HG02938 (cell line): ENCODE data around the gene RNF113A.
"Not testable (repeated sequence)": the region's sequence is repeated elsewhere in the genome, so short reads cannot be mapped to it uniquely, and the experiment has no call there.

ENCODE experiments used
- ATAC-seq: cut with Tn5 transposase; IDR thresholded peaks from one replicate; pipeline ENCODE4 v1.9.1; 2021; ENCODE audit warnings: mild to moderate bottlenecking, moderate library complexity; ENCODE audit not compliant: unreplicated experiment

RNF113A gene

DNA sequence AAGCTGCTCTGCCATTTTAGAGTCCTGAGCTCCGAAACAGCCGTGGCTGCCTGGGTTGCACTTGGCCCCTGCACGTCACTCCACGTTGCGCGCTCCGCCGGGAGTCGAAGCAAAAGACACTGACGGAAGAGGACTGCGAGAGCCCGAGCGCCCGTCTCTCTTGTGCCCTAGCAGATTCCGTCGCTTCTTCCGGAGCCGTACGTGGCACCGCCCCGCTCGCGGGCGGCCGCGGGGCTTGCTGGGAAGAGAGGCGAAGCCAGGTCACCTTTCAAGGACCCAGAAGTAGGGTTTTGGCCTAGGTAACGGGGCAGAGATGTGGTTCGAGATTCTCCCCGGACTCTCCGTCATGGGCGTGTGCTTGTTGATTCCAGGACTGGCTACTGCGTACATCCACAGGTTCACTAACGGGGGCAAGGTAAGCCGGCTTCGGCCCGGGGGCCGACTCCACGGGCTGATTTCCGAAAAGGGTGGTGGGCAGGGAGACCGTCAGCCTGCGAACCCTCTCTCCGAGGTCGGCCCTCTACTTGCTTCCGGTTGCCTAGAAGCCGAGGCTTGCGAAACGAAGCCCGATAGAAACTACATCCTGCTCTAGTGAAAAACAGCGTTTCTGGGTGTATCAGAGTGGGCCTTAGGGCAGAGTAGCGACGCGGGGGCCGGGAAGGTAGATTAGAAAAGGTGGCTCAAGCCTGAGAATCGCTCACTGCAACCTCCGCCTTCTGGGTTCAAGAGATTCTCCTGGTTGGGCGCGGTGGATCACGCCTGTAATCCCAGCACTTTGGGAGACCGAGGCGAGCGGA is at the start of gene RNF113A, which contains the start of gene NDUFA1:
Gene RNF113A, minus strand, starts transcription at position 135 of the 797 bp plus-strand sequence. Its CDS starts 120 bp downstream, at position 15.
Gene NDUFA1, plus strand, starts transcription at position 234 of the 797 bp plus-strand sequence. Its CDS starts 80 bp downstream, at position 314.
- peak; percentile 92 for ATAC-seq

DNA sequence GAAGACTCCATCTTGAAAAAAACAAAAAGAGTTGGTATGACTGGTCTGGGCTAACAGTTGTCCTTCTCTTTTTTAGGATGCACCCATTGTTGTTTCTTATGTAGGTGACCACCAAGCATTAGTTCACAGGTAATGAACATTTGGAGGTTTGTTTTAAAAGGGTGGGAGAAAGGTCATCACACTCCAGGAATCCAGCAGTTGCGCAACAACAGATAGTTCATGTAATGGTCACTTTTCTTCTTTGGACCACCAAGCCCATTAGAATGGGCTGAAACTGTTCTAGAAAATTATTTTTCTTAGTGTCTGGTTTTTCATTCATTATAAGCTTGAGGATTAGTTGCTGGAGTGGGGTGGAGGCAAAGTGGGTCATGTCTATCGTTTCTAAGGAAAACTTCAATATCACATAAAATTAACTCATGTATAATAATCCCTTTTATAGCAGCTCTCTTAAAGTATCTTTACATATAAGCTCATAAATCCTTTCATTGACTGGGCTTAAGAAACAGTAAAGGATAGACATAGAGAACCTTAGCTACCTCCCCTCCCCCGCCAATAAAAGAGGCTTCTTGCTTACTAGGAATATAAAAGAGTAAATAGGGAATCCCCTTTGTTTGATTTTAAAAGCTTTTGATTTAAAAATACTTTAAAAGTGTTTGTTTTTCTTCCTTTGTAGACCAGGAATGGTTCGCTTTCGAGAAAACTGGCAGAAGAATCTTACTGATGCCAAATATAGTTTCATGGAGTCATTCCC is 48.5 kb upstream of the RNF113A start:
- ATAC-seq, result no peak

- ATAC-seq, result no peak
Observed at GRCh38 chrX:119917877-119918276, 46.3 kb upstream of the RNF113A start.

- ATAC-seq, result no peak
Observed at GRCh38 chrX:119916310-119916709, 44.8 kb upstream of the RNF113A start.

- no peak for ATAC-seq
Observed at GRCh38 chrX:119900976-119901375, 29.4 kb upstream of the RNF113A start.

- no peak for ATAC-seq
Observed at GRCh38 chrX:119899125-119899524, 27.6 kb upstream of the RNF113A start.

DNA sequence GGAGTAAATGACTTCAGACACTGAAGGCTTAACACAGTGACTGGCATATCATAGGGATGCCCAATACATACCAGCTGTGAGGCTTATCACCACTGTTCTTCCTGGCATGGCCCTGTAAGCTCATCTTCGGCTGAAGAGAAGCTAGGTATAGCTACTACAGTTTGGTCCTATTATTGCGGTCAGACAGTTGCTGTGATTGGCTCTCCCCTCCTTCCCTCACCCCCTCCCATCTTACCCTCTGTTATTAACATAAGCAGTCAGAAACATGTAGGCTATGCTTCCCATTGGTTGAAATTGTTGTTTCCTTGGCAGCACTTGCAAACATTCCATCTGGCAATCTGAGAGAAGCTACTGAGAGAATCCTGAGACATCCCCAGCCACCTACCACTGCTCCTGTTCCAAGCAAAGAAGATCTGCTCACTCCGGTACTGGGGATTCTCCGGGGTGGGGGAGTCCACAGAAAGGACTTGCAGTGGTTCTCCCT is 24.4 kb upstream of the RNF113A start, which contains the start of gene AKAP14:
Gene AKAP14, plus strand, starts transcription at position 51 of the 484 bp plus-strand sequence. CDS start 7,331 bp downstream, outside the sequence.
- ATAC-seq, result no peak

GRCh38 chrX:119891961-119892692 is 20.6 kb upstream of the RNF113A start:
- not testable (repeated sequence) for ATAC-seq

- not testable (repeated sequence) for ATAC-seq
Observed at GRCh38 chrX:119890626-119891025, 19.1 kb upstream of the RNF113A start.

- no peak for ATAC-seq
Observed at GRCh38 chrX:119887721-119888425, 16.3 kb upstream of the RNF113A start.

DNA sequence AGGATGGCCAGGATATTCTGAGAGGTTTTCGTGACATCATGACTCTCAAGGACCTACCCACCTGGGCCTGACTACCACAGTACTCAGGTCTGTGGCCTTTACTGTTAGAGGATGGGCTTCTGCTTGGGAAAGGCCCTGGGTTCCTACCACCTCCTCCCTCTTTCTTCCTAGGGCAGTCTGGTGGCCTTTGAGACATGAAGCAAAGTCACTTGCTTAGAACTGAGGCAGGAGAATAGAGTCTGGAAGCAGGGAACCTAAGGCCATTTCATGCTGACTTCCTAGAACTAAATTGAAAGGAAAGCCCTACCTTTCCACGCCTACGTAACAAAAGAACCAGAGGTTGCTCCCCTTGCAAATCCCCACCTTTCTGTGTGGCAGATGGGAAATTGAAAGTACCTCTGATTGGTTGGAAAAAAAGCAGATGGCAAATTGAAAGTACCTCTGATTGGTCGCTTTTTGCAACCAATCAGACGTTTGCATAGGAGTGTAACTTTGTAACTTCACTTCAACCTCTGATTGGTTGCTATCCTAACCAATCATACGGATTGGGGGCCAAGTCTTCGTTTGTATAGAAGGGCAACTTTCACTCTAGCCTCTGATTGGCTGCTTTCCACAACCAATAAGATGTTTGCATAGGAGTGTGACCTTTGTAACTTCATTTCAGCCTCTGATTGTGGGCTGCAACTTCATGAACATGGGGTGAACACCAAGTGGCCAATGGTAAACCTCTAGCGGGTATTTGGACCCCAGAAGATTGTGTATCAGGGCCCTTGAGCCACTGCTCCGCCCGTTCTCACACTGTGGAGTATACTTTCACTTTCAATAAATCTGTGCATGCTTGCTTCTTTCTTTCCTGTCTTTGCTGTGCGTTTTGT is 14.3 kb upstream of the RNF113A start:
- ATAC-seq, result no peak

- no peak for ATAC-seq
Observed at GRCh38 chrX:119880552-119881437, 9.3 kb upstream of the RNF113A start.

DNA sequence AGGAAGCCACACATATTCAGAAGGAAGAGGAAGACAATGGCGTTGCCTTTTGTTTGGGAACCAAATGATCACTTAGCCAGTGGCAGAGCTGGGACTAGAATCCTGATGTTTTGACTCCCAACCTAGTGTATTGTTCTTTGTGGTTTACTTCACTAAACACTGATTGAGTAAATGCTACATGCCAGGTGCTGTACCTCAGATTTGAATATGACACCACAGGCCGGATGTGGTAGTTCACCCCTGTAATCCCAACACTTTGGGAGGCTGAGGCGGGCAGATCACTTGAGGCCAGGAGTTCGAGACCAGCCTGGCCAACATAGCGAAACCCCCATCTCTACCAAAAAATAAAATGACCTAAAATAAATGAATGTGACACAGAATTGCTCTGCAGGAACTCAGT is 8.5 kb upstream of the RNF113A start:
- no peak for ATAC-seq

DNA sequence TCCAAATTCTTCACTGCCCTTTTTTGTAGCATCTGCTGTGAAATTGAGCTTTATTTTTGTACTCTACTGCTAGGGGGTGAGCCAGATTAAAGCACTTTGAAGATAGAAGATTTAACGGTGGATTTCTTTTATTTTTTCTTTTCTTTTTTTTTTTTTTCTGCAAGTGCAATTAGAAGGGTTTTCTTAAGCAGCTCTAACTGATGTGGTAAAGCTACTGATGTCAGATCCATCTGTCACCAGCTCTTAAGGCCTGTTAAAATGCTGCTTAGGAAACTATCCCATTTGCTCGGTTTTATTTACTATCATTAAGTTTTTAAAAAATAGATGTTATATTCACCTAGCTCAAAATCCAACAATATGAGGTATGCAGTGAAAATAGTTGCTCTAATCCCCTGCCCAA is 7.2 kb upstream of the RNF113A start:
- ATAC-seq, result no peak

DNA sequence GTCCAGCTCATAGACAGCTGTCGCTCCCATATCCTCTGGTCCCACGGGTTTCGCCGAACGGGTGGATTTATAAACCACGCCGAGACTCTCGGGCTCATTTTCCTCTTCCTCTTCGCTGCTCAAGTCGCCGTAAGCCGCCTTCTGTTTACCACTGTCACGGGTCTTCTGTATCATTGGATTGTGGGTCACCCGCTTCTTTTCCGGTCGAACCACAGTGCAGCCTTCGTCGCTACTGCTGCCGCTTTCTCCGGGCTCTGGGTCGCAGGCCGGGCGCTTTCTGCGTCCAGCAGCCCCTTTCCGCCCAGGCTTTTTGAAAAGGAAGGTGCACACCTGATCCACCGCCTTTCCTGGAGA is 311 bp downstream of the RNF113A start:
- peak; percentile 38 for ATAC-seq

- no peak for ATAC-seq
Observed at GRCh38 chrX:119870626-119871131, 854 bp downstream of the RNF113A start.

GRCh38 chrX:119853444-119853843 is 18.1 kb downstream of the RNF113A start:
- no peak for ATAC-seq
